GM10847 (cell line): Measurements from ENCODE around the gene KRT7.

Experiments used
- POLR2A ChIP-seq: IDR thresholded peaks from 2 replicates; pipeline ENCODE4 v1.6.1; 2011; ENCODE audit not compliant: insufficient read length; ENCODE audit errors: extremely low read depth

The KRT7 gene

GRCh38 chr12:52232674-52233461, at the start of gene KRT7:
Gene KRT7 (plus strand): TSS chr12:52233243. CDS start chr12:52233297, 54 bp downstream.
- no peak for TF ChIP-seq POLR2A

GRCh38 chr12:52183544-52183910, 49.5 kb upstream of the KRT7 start:
- no peak for TF ChIP-seq POLR2A

GRCh38 chr12:52183971-52184370, 49.1 kb upstream of the KRT7 start:
- no peak for TF ChIP-seq POLR2A

- no peak for TF ChIP-seq POLR2A
Measured at GRCh38 chr12:52184813-52185212, 48.2 kb upstream of the KRT7 start.

GRCh38 chr12:52185400-52185967, 47.6 kb upstream of the KRT7 start:
- TF ChIP-seq POLR2A: no peak

GRCh38 chr12:52186118-52186840, 46.8 kb upstream of the KRT7 start:
- TF ChIP-seq POLR2A: no peak

- no peak for TF ChIP-seq POLR2A
Measured at GRCh38 chr12:52187206-52187605, 45.8 kb upstream of the KRT7 start.

- no peak for TF ChIP-seq POLR2A
Measured at GRCh38 chr12:52187640-52188039, 45.4 kb upstream of the KRT7 start.

GRCh38 chr12:52188658-52189057, 44.4 kb upstream of the KRT7 start:
- TF ChIP-seq POLR2A: no peak

- no peak for TF ChIP-seq POLR2A
Measured at GRCh38 chr12:52189376-52190174, 43.5 kb upstream of the KRT7 start.

GRCh38 chr12:52190860-52191729, 41.9 kb upstream of the KRT7 start:
- TF ChIP-seq POLR2A: no peak

- TF ChIP-seq POLR2A: no peak
Measured at GRCh38 chr12:52191841-52192791, 40.9 kb upstream of the KRT7 start, which contains the start of gene KRT80. Gene KRT80 (minus strand): TSS chr12:52192014. CDS start chr12:52191902, 112 bp downstream.

- TF ChIP-seq POLR2A: no peak
Measured at GRCh38 chr12:52193532-52193931, 39.5 kb upstream of the KRT7 start.
